ENCODE results near the gene MRGPRX3. TPM values are rescaled to one million over a fixed set of nuclear protein-coding genes. Genes with fewer than 3 reads are reported as not detected.

The MRGPRX3 gene
- total and polyA plus RNA-seq, 2 of the 4 experiments (the other 2 are of a cell fraction) = not detected

GRCh38 chr11:18140145-18140544, 7.8 kb downstream of the MRGPRX3 start:
- H3K14ac ChIP-seq (replicated peaks; ENCODE audit: low read depth, low read length) = no peak overlapping the region
- DNase-seq = no peak
- no peak for ATAC-seq (ENCODE audit: low read depth)
- dilution Hi-C loops (cut with HindIII; ENCODE audit: low sequenced_read_pairs, unreplicated experiment) (no loop called here), in situ Hi-C loops (cut with MboI; ENCODE audit: low sequenced_read_pairs) (no loop called here), intact Hi-C loops (cut with micrococcal nuclease) (no loop called here)
- H3K4ac ChIP-seq (ENCODE audit: low read depth, low read length) = no peak overlapping the region
- no peak overlapping the region for H3K18ac ChIP-seq (ENCODE audit: low read depth, low read length)
- no peak overlapping the region for H4K91ac ChIP-seq (ENCODE audit: insufficient read depth, low read depth, low read length)
- H2AK9ac ChIP-seq (replicated peaks; ENCODE audit: low read depth, low read length, poor library complexity) = no peak overlapping the region
- no peaks in the 10 kb centered on the region for H3K79me1 ChIP-seq (ENCODE audit: low read depth in 1 of 2, low read length in 2 of 2)
- H2AFZ ChIP-seq (replicated peaks; ENCODE audit: low read length, poor library complexity) = no peak overlapping the region
- H4K20me1 ChIP-seq (ENCODE audit: insufficient read depth, low read length) = no peaks in the 10 kb centered on the region
- no peak overlapping the region for H4K5ac ChIP-seq (ENCODE audit: low read depth, low read length)
- H3K36me3 ChIP-seq (ENCODE audit: control insufficient read depth, insufficient read depth, low read length) = no peaks in the 10 kb centered on the region
- H3K27ac ChIP-seq (ENCODE audit: insufficient read depth, low read length) = no peak overlapping the region
- H2BK15ac ChIP-seq (ENCODE audit: low read depth, low read length) = no peak overlapping the region
- H2BK120ac ChIP-seq (ENCODE audit: low read depth, low read length) = no peak overlapping the region
- no TSS peak for BruUV-seq (replicated peaks)
- no peak overlapping the region for H3K4me2 ChIP-seq (ENCODE audit: low read depth, low read length)
- H4K8ac ChIP-seq (ENCODE audit: low read depth in 2 of 2, low read length in 2 of 2) = no peak overlapping the region
- H2BK20ac ChIP-seq (ENCODE audit: low read depth, low read length) = no peak overlapping the region
- H3K4me3 ChIP-seq (ENCODE audit: insufficient read depth, low read depth, low read length) = no peak overlapping the region
- no peaks in the 10 kb centered on the region for H3K27me3 ChIP-seq (ENCODE audit: control insufficient read depth, insufficient read depth, low read length)
- no peak overlapping the region for H2AK5ac ChIP-seq (ENCODE audit: low read depth, low read length)
- WGBS, 2 experiments (ENCODE audit: extremely low coverage in 2 of 2, insufficient read length in 1 of 2) = no CpG with 5 or more reads among the region's 2 CpGs
- TF ChIP-seq CHD1 (IDR thresholded peaks at IDR 0.05; ENCODE audit: low read depth, low read length) = no peak
- no peak for TF ChIP-seq MXI1 (IDR thresholded peaks at IDR 0.05; ENCODE audit: borderline replicate concordance, low read depth, low read length)
- TF ChIP-seq BHLHE40 (IDR thresholded peaks at IDR 0.05; ENCODE audit: low read depth, low read length) = no peak
- no peak for TF ChIP-seq SMC3 (IDR thresholded peaks at IDR 0.05; ENCODE audit: low read depth, low read length)
- no peak for TF ChIP-seq FOS (IDR thresholded peaks at IDR 0.05; ENCODE audit: low read depth, low read length)
- H3K9me1 ChIP-seq (ENCODE audit: insufficient read depth, low read length) = no peaks in the 10 kb centered on the region
- no peak overlapping the region for H2BK5ac ChIP-seq (ENCODE audit: low read depth, low read length, poor library complexity, severe bottlenecking)
- H3K9me3 ChIP-seq (ENCODE audit: control insufficient read depth, insufficient read depth, low read length) = no peaks in the 10 kb centered on the region
- ChIA-PET POLR2A (ENCODE audit: unreplicated experiment) (no interaction called here), CTCF (no interaction called here)
- no peak overlapping the region for H3K9ac ChIP-seq (ENCODE audit: low read depth, low read length)
- H3K4me1 ChIP-seq (ENCODE audit: control insufficient read depth, insufficient read depth, low read length) = no peaks in the 10 kb centered on the region
- H3K23ac ChIP-seq (ENCODE audit: low read depth, low read length) = no peak overlapping the region
- no peak overlapping the region for H3K56ac ChIP-seq (ENCODE audit: extremely low read depth, insufficient read depth, low read length)

Data from IMR-90 (cell line).